Stimulated activated CD8-positive, alpha-beta memory T cell treated with anti-CD3 and anti-CD28 coated beads, Interleukin-7, amount 100 ng/mL, for 24 hours (primary cell): ENCODE data around the gene TECPR2.
A peak's percentile ranks its signal among the peaks of the same experiment; 100 is the strongest.
"Not testable (repeated sequence)": the region's sequence is repeated elsewhere in the genome, so short reads cannot be mapped to it uniquely, and the experiment has no call there.

Source experiments
- DNase-seq: peaks from one replicate; pipeline ENCODE4 v3.0.0-alpha.2; 2020; ENCODE audit warnings: low read depth

Gene TECPR2

GRCh38 chr14:102509746-102510615, 147.2 kb downstream of the TECPR2 start, which contains the start of gene ANKRD9:
Gene ANKRD9 (minus strand): TSS chr14:102509776. CDS start chr14:102507889, 1,887 bp downstream.
- DNase-seq = peak; percentile 86

DNA sequence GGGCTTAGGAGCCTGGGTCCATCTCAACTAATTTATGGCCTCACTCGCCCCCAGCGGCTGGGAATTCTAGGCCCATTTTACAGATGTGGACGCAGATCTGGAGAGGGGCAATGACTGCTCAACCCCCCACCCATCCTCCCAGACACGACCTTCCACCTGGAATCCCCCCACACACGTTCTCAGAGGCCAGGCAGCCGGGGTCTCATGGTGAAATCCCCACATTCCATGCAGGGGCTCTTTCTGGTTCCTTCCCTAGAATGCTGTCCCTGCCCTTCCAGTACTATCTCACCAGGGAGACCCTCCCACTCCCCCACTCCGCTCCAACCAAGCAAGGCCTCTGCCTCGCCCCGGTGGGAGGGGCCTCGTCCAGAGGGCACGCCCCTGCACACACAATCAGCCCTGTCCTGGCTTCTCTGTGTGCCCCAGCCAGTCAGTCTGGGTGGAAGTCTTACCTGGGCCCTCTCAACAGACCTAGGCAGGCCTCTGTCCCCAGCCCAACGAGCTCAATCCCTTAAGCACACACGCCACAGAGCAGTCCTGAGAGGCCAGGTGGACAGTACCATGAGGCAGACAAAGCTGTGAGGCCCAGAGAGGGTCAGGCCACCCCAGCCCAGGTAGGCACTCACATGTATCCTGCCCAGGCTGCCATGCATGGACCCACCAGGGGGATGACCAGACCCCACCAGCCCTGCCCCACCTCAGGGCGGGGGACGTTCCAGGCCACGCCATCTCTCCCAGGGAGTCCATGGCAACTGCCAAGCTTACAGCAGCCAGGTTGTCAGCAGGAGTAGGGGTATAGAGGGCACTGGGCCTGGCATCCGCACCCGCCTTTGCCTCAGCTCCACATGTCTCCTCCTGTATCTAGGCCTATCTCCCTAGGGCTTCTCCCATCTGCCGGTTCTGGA, 148.1 kb downstream of the TECPR2 start:
- no peak for DNase-seq

DNA sequence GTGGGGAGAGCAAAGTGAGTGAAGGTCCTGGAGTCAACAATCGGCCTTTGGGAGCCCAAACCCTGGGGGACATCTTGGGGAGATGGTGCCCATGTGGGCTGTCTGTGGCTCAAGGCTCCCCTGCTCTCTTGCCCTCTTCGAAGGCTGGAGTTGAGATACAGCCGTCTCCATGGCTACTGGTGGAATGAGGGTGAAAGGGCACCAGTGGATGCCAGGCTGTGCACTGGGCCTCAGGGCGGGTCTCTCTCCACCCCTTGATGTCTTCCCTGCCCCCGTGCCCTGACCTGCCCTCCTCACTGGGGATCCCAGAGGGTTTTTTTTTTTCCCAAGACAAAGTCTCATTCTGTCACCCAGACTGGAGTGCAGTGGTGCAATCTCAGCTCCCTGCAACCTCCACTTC, 148.8 kb downstream of the TECPR2 start:
- no peak for DNase-seq

GRCh38 chr14:102512793-102513300, 150.1 kb downstream of the TECPR2 start:
- no peak for DNase-seq

DNA sequence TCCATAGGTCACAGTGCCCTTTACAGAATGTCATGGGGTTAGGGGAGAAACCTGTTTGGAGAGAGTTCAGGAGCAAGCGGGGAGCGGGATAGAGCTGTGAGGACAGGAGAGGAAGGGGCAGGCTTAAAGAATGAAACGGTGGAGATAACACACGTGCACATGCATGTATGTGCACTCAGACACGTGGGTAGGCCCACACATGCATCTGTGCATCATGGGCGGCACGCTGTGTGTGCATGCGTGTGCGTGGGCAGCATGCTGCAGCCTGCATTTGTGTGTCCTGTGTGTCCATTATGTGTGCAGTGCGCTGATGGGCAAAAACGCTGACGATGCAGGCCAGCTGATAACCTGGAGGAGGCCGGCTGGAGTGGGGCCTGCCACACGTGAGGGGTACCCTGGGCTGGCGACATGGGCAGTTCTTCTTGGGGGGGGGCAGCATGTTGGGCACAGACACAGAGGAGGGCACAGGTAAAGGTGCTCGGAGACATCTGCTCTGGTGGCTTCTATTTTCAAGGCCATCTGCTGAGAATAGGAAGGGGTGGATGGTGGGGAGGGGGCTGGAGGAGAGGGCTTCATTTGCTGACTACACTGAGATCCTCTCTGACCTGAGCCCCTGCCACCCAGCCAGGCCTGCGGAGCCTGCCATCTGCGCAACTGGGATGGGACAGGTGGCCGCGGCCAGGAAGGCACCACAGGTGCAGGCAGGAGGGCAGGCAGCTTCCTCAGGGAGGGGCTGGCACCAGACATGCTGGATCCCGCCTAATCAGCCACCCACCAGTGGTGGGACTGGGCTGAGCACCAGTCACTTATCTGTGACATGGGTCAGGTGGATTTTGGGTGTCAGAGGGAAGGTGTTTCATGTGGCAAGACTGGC, 151.4 kb downstream of the TECPR2 start:
- DNase-seq = no peak

- DNase-seq = no peak
Measured at GRCh38 chr14:102514987-102515733, 152.4 kb downstream of the TECPR2 start.

GRCh38 chr14:102516531-102517391, 154.0 kb downstream of the TECPR2 start:
- no peak for DNase-seq

DNA sequence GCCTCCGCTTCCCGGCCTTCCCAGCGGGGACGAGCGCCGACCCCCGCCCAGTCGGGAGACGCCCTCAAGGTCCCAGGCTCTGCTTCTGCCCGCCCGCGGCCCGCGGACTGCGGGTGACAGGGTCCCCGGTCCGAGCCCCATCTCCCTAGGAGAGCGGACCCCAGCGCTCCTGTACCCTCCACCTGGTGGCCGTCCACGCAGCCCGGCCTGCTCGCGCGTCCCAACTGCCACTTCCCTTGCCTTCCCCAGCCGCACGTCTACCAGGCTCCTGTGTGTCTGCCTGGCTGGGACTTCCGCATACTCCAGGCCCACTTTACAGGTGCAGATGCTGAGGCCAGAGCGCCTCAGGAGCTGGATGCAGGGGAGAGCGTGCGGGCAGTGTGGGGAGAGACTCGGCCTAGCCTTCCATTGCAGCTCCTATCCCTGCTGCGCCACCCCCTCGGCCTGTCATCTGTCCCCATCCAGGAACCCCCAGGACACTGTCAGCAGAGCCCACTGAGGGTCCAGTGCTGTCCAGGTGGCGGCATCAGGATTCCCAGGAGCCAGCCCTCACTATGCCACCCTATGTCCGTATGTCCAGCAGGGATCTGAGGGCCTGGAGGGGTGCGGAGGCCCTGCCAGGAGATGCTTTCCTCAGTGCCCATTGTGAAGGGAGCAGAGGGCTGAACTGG, 154.8 kb downstream of the TECPR2 start:
- DNase-seq = no peak

DNA sequence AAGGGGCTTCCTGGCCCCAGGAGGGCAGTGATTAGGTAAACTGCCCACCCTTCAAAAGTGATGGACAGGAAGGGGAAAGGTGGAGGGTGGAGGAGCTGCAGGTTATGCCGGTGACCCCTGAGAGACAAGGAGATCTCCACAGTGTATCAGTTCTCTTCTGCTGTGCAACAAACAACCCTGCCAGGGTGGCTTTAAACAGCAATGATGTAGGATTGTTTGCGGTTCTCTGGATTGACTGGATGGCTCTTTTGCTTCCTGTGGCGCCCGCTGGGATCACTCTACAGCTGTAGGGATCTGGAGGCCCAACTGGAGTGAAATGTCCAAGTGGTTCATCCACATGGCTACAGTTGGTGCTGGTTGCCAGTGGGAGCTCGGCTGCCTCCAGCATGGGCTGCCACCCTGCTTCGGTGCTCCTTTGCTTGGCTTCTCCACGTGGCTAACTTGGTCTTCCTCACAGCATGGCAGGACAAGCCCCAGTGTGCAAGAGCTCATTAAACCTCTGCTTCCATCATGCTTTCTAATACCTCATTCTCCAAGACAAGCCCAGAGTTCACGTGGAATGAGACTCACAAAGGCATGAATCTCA, 155.4 kb downstream of the TECPR2 start:
- no peak for DNase-seq

GRCh38 chr14:102519709-102520108, 157.0 kb downstream of the TECPR2 start:
- not testable (repeated sequence) for DNase-seq

DNA sequence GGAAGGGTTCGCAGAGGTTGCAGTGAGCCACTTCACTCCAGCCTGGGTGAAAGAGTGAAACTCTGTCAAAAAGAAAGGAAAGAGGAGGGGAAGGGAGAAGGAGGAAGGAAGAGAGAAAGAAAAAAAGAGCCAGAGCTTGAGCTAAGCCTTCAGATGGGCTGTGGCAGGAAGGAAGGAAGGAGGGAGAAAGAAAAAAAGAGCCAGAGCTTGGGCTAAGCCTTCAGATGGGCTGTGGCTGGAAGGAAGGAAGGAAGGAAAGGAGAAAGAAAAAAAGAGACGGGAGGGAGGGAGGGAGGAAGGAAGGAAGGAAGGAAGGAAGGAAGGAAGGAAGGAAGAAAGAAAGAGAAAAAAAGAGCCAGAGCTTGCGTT, 160.4 kb downstream of the TECPR2 start:
- DNase-seq = no peak

DNA sequence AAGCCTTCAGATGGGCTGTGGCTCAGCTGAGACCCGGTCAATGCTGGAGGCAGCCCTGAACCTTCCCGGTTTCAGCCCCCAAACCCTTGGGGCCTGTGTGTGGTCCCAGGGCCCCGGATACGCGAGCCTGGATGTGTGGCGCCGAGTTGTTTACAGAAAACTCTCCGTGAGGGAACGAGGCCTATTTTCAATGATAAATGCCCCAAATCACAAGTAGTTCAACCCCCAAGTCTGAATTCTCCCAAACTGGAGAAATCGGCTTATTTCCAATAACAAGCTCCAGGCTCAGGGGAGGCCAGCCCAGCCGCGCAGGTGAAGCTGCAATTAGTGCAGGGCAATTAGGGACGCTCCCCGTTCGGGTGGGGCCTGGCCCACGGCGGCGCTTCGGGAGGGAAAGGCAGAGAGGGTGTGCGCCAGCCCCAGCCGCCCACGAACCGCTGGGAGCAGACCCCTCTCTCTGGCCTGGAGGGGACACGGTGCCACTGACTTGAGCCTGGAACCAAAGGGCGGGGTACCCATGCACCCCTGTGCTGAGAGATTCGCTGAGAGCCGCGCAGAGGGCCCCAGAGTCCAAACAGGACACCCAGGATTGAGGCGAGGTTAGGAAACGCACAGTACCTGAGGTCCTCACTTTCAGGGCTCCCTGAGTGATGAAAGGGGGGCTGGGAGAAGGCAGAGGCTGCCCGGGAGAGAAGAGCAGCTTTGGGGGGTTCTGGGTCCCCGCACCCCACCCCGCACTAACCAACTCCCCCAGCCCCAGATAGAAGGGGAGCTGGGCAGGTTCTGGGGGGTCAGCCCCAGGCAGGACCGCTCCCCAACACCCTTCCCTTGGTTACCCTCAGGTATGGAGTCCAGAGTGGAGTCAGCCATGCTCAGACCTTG, 161.1 kb downstream of the TECPR2 start:
- no peak for DNase-seq

DNA sequence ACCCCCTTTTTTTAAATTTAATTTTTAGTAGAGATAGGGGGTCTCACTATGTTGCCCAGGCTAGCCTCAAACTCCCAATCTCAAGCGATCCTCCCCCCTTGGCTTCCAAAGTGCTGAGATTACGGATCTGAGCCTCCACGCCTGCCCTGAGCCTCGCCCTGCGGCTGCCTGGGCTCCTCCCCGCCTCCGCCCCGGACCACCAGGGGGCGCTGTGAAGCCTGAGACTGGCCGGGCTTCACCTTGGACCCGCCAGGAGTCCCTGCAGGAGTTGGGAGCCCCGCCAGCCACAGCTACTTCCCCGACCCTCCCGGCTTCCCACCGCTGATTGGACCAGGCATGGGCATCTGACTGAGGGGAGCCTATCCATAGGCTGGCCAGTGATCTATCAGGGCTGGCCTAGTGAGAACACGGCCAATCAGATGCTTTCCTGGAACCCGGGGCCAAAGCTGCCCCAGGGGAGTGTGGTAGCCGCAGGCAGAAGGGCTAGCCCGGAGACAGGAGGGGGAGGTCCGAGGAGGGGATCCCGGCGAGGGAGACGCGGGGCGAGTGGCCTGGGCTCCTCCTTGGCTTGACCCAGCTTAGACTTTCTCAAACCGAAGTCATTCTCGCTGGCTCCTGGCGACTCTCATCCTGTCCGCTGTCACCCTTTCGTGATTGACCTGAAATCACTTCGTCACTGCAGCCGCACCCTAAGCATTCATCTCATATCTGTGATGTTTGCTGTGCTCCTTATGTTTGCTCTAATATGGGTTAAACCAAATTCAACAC, 161.9 kb downstream of the TECPR2 start:
- peak; percentile 90 for DNase-seq

- no peak for DNase-seq
Measured at GRCh38 chr14:102525219-102525928, 162.6 kb downstream of the TECPR2 start.

DNA sequence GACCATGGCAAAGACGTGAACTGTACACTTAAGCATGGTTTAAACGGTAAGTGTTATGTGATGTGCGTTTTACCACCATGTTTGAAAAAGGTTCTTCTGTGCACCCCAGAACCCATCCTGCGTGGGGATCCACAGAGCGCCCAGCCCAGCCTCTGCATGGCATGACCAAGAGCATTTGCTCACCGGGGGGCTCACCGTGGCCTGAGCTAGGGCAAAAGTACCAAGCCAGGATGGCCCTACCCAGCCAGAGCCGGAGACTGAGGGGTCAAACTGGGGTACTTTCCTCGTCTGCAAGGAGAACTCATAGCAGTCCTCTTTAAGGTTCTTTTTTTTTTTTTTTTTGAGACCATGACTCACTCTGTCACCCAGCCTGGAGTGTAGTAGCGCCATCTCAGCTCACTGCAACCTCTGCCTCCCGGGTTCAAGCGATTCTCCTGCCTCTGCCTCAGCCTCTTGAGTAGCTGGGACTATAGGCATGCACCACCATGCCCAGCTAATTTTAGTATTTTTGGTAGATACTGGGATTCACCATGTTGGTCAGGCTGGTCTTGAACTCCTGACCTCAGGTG, 163.3 kb downstream of the TECPR2 start:
- no peak for DNase-seq
